ENCODE measurements around the gene LILRB4. TPM values are rescaled to one million over a fixed set of nuclear protein-coding genes. Genes with fewer than 3 reads are reported as not detected.

Gene LILRB4
- total and polyA plus RNA-seq, 2 donors (not counting 3 experiments of a cell fraction or from before 2014, with no cell fraction given) = not detected

DNA sequence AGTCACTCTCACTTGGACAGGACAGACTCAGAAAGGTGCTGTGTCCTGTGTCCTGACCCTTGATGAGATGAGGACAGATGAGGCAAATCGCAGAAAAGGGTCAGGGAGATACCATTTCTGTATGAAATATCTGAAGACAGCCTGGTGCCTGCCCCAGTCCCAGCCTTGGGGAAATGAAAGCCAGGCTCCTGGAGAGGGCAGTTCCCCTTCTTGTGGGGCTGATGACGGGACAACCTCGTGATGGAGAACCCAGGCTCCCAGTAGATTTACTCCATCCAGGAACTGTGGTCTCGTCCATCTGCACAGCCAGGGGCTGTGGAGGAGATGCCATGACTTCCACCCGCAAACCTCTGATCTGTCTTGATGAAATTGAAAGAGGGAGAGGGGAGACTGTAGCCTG lies 18.7 kb upstream of the LILRB4 start:
- H3K9me1 ChIP-seq (replicated peaks; ENCODE audit: control insufficient read depth, extremely low read depth, insufficient read depth, low read length) = no peaks in the 10 kb centered on the region
- no peaks in the 10 kb centered on the region for H3K4me1 ChIP-seq (ENCODE audit: control insufficient read depth, extremely low read depth, insufficient read depth, low read length)
- H3K36me3 ChIP-seq (ENCODE audit: control insufficient read depth in 2 of 2, extremely low read depth in 1 of 2, insufficient read depth in 2 of 2, low read length in 2 of 2) = no peaks in the 10 kb centered on the region
- no peaks in the 10 kb centered on the region for H3K9me3 ChIP-seq (replicated peaks; ENCODE audit: control insufficient read depth, insufficient read depth, low read length)
- no peaks in the 10 kb centered on the region for H3K27me3 ChIP-seq (ENCODE audit: control insufficient read depth in 2 of 2, insufficient read depth in 2 of 2, low read length in 2 of 2)
- intact Hi-C loops (cut with micrococcal nuclease) = no loop called here
- H3K4me2 ChIP-seq (ENCODE audit: insufficient read depth, low read length) = no peak overlapping the region
- CTCF ChIA-PET = no interaction called here
- DNase-seq (ENCODE audit: low read depth, low spot score) = no peak
- no peaks in the 10 kb centered on the region for H3K79me2 ChIP-seq (ENCODE audit: control insufficient read depth, insufficient read depth, low read length)
- no peak overlapping the region for H2AFZ ChIP-seq (ENCODE audit: low read depth, low read length)
- dilution Hi-C loops (cut with MboI; ENCODE audit: extremely low pct_ligation_motif_present, low sequenced_read_pairs) = no loop called here
- H3K27ac ChIP-seq (ENCODE audit: insufficient read depth, low read depth, low read length) = no peak overlapping the region
- H3K9ac ChIP-seq (replicated peaks; ENCODE audit: extremely low read depth, insufficient read depth, low read length) = no peak overlapping the region
- no peak overlapping the region for H3K4me3 ChIP-seq (replicated peaks in 1 of 3; ENCODE audit: insufficient read depth in 1 of 3, low read depth in 1 of 3, low read length in 3 of 3)
- H4K20me1 ChIP-seq (replicated peaks; ENCODE audit: control insufficient read depth, extremely low read depth, insufficient read depth, low read length) = no peaks in the 10 kb centered on the region
- no peak for FAIRE-seq
- BruUV-seq (replicated peaks) = no TSS peak
- TF ChIP-seq FOS (IDR thresholded peaks at IDR 0.05; ENCODE audit: borderline replicate concordance, insufficient read depth, low read length) (no peak), JUN (IDR thresholded peaks at IDR 0.05; ENCODE audit: borderline replicate concordance, insufficient read depth, insufficient read length, low read depth) (no peak), GATA2 (IDR thresholded peaks at IDR 0.05; ENCODE audit: insufficient read depth, insufficient read length, low read depth, low read length) (no peak), POLR2A (IDR thresholded peaks at IDR 0.05; ENCODE audit: low read depth, low read length) (no peak), POLR2AphosphoS5 (IDR thresholded peaks at IDR 0.05; ENCODE audit: insufficient read depth, low read depth, low read length) (no peak), EZH2 (IDR thresholded peaks at IDR 0.05; ENCODE audit: borderline replicate concordance, low read depth, low read length, severe bottlenecking) (no peak), MYC (IDR thresholded peaks at IDR 0.05; ENCODE audit: low read depth, low read length) (no peak)
- TF ChIP-seq, protein P1, sequence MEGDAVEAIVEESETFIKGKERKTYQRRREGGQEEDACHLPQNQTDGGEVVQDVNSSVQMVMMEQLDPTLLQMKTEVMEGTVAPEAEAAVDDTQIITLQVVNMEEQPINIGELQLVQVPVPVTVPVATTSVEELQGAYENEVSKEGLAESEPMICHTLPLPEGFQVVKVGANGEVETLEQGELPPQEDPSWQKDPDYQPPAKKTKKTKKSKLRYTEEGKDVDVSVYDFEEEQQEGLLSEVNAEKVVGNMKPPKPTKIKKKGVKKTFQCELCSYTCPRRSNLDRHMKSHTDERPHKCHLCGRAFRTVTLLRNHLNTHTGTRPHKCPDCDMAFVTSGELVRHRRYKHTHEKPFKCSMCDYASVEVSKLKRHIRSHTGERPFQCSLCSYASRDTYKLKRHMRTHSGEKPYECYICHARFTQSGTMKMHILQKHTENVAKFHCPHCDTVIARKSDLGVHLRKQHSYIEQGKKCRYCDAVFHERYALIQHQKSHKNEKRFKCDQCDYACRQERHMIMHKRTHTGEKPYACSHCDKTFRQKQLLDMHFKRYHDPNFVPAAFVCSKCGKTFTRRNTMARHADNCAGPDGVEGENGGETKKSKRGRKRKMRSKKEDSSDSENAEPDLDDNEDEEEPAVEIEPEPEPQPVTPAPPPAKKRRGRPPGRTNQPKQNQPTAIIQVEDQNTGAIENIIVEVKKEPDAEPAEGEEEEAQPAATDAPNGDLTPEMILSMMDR (IDR thresholded peaks at IDR 0.05; ENCODE audit: extremely low read depth in 1 of 2, insufficient read depth in 1 of 2, low read depth in 1 of 2, low read length in 2 of 2) = no peak
- TF ChIP-seq, protein P2, sequence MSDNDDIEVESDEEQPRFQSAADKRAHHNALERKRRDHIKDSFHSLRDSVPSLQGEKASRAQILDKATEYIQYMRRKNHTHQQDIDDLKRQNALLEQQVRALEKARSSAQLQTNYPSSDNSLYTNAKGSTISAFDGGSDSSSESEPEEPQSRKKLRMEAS (IDR thresholded peaks at IDR 0.05; ENCODE audit: insufficient read depth, insufficient read length) = no peak
- POLR2A ChIA-PET = no interaction called here
